Cortex of kidney (tissue), 1 donor: ENCODE measurements around the gene TAF11L6.
"Not testable (repeated sequence)": the region's sequence is repeated elsewhere in the genome, so short reads cannot be mapped to it uniquely, and the experiment has no call there.

ENCODE experiments used
- DNase-seq: peaks from one replicate; lab custom pipeline; 2025; lab: John Stamatoyannopoulos, UW

Gene TAF11L6

GRCh38 chr5:17528369-17528768 lies at the start of gene TAF11L6:
Gene TAF11L6, plus strand, starts transcription at chr5:17528669.
- not testable (repeated sequence) for DNase-seq

DNA sequence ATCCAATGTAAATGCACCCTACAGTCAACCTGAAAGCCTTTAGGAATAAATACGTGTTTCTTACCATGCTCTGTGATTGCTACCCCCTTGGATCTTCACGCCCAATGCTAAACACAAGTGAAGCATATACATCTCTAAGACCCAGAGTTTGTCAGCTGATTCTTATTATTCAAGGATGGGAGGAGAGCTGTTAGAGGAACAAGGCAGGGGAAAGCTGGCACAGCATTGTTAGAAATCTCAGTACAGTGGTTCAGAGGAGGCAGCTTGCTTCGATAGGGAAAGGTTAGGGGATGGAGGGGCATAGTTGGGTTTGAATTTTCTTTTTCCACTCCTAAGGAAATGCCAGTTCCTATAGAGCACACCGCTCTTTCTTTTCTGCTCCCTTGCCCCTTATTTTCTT lies 47.1 kb upstream of the TAF11L6 start:
- DNase-seq: no peak

DNA sequence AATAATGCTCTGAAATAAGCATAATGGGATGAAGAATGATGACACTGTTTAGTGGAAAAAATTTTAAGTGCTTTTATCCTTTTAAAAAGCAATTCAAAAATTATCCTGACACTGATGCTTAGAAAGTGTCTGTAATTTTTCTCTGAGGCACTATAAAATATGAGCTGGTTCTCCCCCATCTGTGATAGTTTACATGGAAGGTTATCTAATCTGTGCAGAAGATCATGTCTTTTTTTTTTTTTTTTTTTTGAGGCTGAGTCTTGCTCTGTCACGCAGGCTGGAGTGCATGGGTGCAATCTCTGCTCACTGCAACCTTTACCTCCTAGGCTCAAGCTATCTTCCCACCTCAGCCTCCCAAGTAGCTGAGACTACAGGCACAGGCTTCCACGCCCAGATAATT lies 45.7 kb upstream of the TAF11L6 start:
- DNase-seq: no peak

DNA sequence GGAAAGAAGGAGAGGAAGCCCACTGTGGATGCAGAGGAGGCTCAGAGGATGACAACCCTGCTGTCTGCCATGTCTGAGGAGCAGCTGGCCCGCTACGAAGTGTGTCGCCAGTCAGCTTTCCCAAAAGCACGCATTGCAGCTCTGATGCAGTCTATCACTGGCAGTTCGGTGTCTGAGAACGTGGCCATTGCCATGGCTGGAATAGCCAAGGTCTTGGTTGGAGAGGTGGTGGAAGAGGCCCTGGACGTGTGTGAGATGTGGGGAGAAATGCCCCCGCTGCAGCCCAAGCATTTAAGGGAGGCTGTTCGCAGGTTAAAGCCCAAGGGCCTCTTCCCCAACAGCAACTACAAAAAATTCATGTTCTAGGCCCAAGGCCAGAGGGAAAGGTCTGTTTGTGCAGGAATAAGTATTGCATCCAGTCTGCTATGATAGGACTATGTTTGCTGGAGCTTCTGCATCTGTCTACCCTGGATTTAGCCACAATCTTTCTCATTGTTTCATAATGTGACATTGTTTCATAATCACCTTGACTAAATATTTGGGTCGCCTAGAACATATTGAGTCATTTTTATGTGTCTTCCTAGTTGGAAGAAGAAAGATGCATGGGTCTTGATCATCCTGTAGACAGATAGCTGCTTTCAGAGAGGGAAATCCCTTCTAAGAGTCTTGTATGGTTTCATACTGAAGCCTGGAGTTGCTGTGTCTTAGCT lies 41.9 kb upstream of the TAF11L6 start:
- DNase-seq: not testable (repeated sequence)

DNA sequence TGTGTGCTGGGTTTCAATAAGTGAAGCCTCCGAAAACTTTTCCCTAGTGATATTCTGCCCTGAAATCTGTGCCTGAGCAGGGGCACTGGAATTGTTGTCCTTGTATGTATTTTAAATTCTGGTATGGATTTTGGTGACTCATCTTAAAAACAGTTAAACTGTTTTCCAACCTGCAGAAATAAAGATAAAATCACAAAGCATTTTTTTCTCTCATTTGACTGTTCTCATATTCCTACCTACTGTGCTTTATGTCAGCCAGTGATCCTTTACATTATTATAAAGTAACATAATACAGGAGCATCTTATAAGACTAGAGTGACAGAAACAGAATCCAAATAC lies 41.3 kb upstream of the TAF11L6 start:
- DNase-seq: no peak

DNA sequence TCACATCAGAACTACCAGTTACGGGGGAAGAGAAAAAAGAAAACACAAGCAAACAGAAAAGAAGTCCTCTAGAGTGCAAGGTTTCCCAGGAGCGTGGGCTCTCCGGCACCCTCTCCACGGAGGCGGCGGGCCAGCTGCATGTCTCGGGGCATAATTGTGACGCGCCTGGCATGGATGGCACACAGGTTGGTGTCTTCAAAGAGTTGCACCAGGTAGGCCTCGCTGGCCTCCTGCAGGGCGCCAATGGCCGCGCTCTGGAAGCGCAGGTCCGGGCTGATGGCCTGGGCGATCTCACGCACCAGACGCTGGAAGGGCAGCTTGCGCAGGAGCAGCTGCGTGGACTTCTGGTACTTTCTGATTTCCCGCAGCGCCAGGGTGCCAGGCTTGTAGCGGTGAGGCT lies 37.2 kb upstream of the TAF11L6 start:
- DNase-seq: not testable (repeated sequence)

GRCh38 chr5:17492770-17493169 lies 35.7 kb upstream of the TAF11L6 start:
- no peak for DNase-seq

GRCh38 chr5:17497446-17497845 lies 31.0 kb upstream of the TAF11L6 start:
- DNase-seq: no peak

DNA sequence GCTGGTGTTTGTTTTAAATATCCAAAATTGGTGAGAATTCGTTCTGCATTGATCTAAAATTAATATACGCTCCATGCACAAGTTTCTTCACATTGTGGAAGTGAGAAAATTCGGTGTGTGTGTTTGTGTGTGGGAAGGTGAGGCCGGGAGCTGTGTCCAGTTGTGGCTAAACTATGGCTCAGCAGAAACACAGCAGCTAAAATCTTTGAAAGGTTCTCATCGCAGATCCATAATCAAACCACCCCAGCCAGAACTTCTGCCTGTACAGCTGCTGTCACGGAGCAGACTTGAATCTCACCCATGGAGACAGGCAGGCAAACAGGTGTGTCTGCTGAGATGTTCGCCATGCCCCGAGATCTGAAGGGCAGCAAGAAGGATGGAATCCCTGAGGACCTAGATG lies 30.5 kb upstream of the TAF11L6 start, which contains the start of gene TAF11L2:
TSS of gene TAF11L2 (plus strand) at position 301 of the 400 bp plus-strand sequence.
- not testable (repeated sequence) for DNase-seq

DNA sequence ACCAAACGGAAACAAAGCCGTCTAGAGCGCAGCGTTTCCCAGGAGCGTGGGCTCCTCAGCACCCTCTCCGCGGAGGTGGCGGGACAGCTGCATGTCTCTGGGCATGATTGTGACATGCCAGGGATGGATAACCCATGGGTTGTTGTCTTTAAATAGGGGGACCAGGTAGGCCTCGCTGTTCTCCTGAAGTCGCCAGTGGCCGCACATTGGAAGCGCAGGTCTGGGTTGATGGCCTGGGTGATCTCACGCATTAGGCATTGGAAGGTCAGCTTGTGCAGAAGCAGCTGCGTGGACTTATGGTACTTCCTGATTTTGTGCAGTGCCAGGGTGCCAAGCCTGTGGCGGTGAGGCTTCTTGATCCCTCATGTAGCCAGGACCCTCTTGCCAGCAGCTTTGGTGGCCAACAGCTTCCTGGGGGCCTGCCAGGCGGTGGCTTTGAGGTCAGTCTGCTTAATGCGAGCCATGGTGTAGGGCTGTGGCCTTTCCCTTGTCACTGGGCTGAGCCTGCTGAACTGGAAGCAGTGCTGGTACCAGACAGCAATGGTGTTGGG lies 16.6 kb upstream of the TAF11L6 start:
- no peak for DNase-seq

- not testable (repeated sequence) for DNase-seq
Measured at GRCh38 chr5:17517526-17517925, 10.9 kb upstream of the TAF11L6 start.

GRCh38 chr5:17518067-17518466 lies 10.4 kb upstream of the TAF11L6 start, which contains the start of gene TAF11L3:
Gene TAF11L3, plus strand, starts transcription at chr5:17518367.
- DNase-seq: not testable (repeated sequence)

DNA sequence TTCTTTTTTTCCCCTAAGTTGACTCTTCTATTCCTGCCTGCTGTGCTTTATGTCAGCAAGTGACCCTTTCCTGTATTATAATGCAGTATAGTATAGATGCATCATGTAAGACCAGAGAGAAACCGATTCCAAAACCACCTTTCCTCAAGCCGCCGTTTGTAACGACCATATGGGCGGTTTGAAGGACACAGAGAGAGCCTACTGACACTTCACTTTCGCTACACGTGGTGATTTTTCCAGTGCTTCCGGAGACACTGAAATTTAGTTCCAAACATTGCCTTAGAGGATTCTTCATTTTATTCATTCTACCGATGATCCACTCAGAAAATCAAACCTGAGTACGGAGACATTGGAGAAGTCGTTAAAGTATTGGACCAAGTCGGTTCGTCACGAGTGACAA lies 9.0 kb upstream of the TAF11L6 start:
- DNase-seq: not testable (repeated sequence)

- not testable (repeated sequence) for DNase-seq
Measured at GRCh38 chr5:17521501-17521900, 7.0 kb upstream of the TAF11L6 start, which contains the start of gene TAF11L4. Gene TAF11L4, plus strand, starts transcription at chr5:17521801.

GRCh38 chr5:17524935-17525334 lies 3.5 kb upstream of the TAF11L6 start, which contains the start of gene TAF11L5:
Gene TAF11L5, plus strand, starts transcription at chr5:17525235.
- not testable (repeated sequence) for DNase-seq

- DNase-seq: not testable (repeated sequence)
Measured at GRCh38 chr5:17526504-17526903, 2.0 kb upstream of the TAF11L6 start.
